Measurements from ENCODE around the gene GPBP1. TPM values are rescaled to one million over a fixed set of nuclear protein-coding genes. Genes with fewer than 3 reads are reported as not detected.

The GPBP1 gene
- total RNA-seq, 1 experiment from 2014 or later = 100 TPM

DNA sequence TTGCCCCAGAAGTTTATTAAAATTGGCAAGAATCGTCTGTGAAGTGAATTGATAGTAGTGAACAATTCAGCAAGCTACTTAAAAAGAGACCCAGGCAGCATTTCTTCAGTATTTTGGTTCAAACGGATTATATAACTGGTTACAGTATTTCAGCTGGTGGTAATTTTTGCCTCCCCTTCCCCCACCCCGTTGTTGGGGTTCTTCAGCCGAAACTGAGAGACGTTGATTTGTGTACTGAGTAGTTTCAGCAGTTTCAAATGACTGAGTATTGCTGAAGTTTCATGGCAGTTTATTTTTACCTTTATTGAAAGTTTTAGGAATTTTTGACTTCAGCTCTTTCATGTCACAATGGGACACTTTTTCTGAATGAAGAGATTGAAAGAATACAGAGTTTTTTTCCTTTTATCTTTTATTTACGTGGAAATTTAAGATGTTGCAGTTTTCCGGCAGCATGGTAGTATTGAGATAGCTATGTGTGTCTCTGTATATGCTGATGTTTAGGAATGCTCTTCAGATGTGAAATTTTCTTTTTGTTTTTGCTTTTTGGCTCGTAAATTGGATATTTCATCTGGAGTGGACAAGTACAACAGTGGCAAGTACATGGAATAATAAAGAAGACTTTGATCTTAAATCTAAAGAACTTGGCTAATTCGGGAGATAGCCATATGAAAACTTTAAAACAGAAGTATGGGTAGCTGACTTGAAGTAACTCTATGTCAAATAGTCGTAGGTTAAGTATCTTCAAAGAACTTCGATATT is 1.9 kb downstream of the GPBP1 start:
- CTCF ChIA-PET = no interaction called here
- Mint-ChIP-seq H3K36me3 (peaks cover 38% of the 10 kb centered on the region), H3K27me3 (ENCODE audit: low read depth) (peaks cover 6% of the 10 kb centered on the region), H3K9me3 (no peaks in the 10 kb centered on the region), H3K27ac (peak overlapping the region; percentile 97), H3K4me1 (peaks cover 50% of the 10 kb centered on the region), H3K4me3 (peak overlapping the region; percentile 97)
- TF ChIP-seq, protein P1, sequence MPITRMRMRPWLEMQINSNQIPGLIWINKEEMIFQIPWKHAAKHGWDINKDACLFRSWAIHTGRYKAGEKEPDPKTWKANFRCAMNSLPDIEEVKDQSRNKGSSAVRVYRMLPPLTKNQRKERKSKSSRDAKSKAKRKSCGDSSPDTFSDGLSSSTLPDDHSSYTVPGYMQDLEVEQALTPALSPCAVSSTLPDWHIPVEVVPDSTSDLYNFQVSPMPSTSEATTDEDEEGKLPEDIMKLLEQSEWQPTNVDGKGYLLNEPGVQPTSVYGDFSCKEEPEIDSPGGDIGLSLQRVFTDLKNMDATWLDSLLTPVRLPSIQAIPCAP (CRISPR knock-in tag; IDR thresholded peaks at IDR 0.05) = no peak
- TF ChIP-seq, protein P2, sequence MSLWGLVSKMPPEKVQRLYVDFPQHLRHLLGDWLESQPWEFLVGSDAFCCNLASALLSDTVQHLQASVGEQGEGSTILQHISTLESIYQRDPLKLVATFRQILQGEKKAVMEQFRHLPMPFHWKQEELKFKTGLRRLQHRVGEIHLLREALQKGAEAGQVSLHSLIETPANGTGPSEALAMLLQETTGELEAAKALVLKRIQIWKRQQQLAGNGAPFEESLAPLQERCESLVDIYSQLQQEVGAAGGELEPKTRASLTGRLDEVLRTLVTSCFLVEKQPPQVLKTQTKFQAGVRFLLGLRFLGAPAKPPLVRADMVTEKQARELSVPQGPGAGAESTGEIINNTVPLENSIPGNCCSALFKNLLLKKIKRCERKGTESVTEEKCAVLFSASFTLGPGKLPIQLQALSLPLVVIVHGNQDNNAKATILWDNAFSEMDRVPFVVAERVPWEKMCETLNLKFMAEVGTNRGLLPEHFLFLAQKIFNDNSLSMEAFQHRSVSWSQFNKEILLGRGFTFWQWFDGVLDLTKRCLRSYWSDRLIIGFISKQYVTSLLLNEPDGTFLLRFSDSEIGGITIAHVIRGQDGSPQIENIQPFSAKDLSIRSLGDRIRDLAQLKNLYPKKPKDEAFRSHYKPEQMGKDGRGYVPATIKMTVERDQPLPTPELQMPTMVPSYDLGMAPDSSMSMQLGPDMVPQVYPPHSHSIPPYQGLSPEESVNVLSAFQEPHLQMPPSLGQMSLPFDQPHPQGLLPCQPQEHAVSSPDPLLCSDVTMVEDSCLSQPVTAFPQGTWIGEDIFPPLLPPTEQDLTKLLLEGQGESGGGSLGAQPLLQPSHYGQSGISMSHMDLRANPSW (CRISPR knock-in tag; conservative IDR thresholded peaks at IDR 0.05; ENCODE audit: low read depth) = no peak
- TF ChIP-seq EMX1 (CRISPR knock-in tag; IDR thresholded peaks at IDR 0.05) = no peak
- no peak for TF ChIP-seq SOX15 (CRISPR knock-in tag; IDR thresholded peaks at IDR 0.05)
- TF ChIP-seq HMGA2 (CRISPR knock-in tag; IDR thresholded peaks at IDR 0.05) = no peak
- TF ChIP-seq, protein P3, sequence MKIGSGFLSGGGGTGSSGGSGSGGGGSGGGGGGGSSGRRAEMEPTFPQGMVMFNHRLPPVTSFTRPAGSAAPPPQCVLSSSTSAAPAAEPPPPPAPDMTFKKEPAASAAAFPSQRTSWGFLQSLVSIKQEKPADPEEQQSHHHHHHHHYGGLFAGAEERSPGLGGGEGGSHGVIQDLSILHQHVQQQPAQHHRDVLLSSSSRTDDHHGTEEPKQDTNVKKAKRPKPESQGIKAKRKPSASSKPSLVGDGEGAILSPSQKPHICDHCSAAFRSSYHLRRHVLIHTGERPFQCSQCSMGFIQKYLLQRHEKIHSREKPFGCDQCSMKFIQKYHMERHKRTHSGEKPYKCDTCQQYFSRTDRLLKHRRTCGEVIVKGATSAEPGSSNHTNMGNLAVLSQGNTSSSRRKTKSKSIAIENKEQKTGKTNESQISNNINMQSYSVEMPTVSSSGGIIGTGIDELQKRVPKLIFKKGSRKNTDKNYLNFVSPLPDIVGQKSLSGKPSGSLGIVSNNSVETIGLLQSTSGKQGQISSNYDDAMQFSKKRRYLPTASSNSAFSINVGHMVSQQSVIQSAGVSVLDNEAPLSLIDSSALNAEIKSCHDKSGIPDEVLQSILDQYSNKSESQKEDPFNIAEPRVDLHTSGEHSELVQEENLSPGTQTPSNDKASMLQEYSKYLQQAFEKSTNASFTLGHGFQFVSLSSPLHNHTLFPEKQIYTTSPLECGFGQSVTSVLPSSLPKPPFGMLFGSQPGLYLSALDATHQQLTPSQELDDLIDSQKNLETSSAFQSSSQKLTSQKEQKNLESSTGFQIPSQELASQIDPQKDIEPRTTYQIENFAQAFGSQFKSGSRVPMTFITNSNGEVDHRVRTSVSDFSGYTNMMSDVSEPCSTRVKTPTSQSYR (CRISPR knock-in tag; IDR thresholded peaks at IDR 0.05) = no peak
- TF ChIP-seq, protein P4, sequence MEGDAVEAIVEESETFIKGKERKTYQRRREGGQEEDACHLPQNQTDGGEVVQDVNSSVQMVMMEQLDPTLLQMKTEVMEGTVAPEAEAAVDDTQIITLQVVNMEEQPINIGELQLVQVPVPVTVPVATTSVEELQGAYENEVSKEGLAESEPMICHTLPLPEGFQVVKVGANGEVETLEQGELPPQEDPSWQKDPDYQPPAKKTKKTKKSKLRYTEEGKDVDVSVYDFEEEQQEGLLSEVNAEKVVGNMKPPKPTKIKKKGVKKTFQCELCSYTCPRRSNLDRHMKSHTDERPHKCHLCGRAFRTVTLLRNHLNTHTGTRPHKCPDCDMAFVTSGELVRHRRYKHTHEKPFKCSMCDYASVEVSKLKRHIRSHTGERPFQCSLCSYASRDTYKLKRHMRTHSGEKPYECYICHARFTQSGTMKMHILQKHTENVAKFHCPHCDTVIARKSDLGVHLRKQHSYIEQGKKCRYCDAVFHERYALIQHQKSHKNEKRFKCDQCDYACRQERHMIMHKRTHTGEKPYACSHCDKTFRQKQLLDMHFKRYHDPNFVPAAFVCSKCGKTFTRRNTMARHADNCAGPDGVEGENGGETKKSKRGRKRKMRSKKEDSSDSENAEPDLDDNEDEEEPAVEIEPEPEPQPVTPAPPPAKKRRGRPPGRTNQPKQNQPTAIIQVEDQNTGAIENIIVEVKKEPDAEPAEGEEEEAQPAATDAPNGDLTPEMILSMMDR (IDR thresholded peaks at IDR 0.05) = no peak
- TF ChIP-seq, protein P5, sequence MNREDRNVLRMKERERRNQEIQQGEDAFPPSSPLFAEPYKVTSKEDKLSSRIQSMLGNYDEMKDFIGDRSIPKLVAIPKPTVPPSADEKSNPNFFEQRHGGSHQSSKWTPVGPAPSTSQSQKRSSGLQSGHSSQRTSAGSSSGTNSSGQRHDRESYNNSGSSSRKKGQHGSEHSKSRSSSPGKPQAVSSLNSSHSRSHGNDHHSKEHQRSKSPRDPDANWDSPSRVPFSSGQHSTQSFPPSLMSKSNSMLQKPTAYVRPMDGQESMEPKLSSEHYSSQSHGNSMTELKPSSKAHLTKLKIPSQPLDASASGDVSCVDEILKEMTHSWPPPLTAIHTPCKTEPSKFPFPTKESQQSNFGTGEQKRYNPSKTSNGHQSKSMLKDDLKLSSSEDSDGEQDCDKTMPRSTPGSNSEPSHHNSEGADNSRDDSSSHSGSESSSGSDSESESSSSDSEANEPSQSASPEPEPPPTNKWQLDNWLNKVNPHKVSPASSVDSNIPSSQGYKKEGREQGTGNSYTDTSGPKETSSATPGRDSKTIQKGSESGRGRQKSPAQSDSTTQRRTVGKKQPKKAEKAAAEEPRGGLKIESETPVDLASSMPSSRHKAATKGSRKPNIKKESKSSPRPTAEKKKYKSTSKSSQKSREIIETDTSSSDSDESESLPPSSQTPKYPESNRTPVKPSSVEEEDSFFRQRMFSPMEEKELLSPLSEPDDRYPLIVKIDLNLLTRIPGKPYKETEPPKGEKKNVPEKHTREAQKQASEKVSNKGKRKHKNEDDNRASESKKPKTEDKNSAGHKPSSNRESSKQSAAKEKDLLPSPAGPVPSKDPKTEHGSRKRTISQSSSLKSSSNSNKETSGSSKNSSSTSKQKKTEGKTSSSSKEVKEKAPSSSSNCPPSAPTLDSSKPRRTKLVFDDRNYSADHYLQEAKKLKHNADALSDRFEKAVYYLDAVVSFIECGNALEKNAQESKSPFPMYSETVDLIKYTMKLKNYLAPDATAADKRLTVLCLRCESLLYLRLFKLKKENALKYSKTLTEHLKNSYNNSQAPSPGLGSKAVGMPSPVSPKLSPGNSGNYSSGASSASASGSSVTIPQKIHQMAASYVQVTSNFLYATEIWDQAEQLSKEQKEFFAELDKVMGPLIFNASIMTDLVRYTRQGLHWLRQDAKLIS (CRISPR knock-in tag; IDR thresholded peaks at IDR 0.05; ENCODE audit: borderline replicate concordance) = no peak
- TF ChIP-seq, protein P6, sequence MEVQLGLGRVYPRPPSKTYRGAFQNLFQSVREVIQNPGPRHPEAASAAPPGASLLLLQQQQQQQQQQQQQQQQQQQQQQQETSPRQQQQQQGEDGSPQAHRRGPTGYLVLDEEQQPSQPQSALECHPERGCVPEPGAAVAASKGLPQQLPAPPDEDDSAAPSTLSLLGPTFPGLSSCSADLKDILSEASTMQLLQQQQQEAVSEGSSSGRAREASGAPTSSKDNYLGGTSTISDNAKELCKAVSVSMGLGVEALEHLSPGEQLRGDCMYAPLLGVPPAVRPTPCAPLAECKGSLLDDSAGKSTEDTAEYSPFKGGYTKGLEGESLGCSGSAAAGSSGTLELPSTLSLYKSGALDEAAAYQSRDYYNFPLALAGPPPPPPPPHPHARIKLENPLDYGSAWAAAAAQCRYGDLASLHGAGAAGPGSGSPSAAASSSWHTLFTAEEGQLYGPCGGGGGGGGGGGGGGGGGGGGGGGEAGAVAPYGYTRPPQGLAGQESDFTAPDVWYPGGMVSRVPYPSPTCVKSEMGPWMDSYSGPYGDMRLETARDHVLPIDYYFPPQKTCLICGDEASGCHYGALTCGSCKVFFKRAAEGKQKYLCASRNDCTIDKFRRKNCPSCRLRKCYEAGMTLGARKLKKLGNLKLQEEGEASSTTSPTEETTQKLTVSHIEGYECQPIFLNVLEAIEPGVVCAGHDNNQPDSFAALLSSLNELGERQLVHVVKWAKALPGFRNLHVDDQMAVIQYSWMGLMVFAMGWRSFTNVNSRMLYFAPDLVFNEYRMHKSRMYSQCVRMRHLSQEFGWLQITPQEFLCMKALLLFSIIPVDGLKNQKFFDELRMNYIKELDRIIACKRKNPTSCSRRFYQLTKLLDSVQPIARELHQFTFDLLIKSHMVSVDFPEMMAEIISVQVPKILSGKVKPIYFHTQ (CRISPR knock-in tag; IDR thresholded peaks at IDR 0.05) = no peak
- no peak for TF ChIP-seq CREB1 (CRISPR knock-in tag; IDR thresholded peaks at IDR 0.05)
- TF ChIP-seq, protein P7, sequence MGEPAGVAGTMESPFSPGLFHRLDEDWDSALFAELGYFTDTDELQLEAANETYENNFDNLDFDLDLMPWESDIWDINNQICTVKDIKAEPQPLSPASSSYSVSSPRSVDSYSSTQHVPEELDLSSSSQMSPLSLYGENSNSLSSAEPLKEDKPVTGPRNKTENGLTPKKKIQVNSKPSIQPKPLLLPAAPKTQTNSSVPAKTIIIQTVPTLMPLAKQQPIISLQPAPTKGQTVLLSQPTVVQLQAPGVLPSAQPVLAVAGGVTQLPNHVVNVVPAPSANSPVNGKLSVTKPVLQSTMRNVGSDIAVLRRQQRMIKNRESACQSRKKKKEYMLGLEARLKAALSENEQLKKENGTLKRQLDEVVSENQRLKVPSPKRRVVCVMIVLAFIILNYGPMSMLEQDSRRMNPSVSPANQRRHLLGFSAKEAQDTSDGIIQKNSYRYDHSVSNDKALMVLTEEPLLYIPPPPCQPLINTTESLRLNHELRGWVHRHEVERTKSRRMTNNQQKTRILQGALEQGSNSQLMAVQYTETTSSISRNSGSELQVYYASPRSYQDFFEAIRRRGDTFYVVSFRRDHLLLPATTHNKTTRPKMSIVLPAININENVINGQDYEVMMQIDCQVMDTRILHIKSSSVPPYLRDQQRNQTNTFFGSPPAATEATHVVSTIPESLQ (CRISPR knock-in tag; IDR thresholded peaks at IDR 0.05) = no peak
- TF ChIP-seq, protein P8, sequence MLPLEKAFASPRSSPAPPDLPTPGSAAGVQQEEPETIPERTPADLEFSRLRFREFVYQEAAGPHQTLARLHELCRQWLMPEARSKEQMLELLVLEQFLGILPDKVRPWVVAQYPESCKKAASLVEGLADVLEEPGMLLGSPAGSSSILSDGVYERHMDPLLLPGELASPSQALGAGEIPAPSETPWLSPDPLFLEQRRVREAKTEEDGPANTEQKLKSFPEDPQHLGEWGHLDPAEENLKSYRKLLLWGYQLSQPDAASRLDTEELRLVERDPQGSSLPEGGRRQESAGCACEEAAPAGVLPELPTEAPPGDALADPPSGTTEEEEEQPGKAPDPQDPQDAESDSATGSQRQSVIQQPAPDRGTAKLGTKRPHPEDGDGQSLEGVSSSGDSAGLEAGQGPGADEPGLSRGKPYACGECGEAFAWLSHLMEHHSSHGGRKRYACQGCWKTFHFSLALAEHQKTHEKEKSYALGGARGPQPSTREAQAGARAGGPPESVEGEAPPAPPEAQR (CRISPR knock-in tag; IDR thresholded peaks at IDR 0.05) = no peak
- TF ChIP-seq, protein P9, sequence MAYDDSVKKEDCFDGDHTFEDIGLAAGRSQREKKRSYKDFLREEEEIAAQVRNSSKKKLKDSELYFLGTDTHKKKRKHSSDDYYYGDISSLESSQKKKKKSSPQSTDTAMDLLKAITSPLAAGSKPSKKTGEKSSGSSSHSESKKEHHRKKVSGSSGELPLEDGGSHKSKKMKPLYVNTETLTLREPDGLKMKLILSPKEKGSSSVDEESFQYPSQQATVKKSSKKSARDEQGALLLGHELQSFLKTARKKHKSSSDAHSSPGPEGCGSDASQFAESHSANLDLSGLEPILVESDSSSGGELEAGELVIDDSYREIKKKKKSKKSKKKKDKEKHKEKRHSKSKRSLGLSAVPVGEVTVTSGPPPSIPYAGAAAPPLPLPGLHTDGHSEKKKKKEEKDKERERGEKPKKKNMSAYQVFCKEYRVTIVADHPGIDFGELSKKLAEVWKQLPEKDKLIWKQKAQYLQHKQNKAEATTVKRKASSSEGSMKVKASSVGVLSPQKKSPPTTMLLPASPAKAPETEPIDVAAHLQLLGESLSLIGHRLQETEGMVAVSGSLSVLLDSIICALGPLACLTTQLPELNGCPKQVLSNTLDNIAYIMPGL (CRISPR knock-in tag; IDR thresholded peaks at IDR 0.05) = no peak
- TF ChIP-seq, protein P10, sequence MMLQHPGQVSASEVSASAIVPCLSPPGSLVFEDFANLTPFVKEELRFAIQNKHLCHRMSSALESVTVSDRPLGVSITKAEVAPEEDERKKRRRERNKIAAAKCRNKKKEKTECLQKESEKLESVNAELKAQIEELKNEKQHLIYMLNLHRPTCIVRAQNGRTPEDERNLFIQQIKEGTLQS (CRISPR knock-in tag; conservative IDR thresholded peaks at IDR 0.05) = no peak
- no peak for ATAC-seq
- no peak for DNase-seq (ENCODE audit: low spot score)
- POLR2A ChIA-PET = interaction anchor here (0.9 to 1.3 kb wide), 2 partner anchors 225 to 266 kb away, joined by 3 to 4 read pairs; partner anchors contain the start of gene SETD9
